Karpas-422 (cell line): ENCODE results near the gene ZDHHC11. TPM values are rescaled to one million over a fixed set of nuclear protein-coding genes. Genes with fewer than 3 reads are reported as not detected.

Experiments
- DNase-seq: peaks from one replicate; pipeline ENCODE4 v3.0.0-alpha.2; 2015
- H2AFZ ChIP-seq: fragments of 200-600 bp; sonication (generic); 2 replicates; pipeline ENCODE4 v1.6.1; 2014; ENCODE audit warnings: antibody characterized with exemption, low read length, mixed read lengths
- H3K27ac ChIP-seq: fragments of 200-600 bp; sonication (generic); 2 replicates; pipeline ENCODE4 v1.5.1; 2014; ENCODE audit warnings: mild to moderate bottlenecking, low read length, moderate library complexity
- H3K27me3 ChIP-seq: fragments of 200-600 bp; sonication (generic); 2 replicates; pipeline ENCODE4 v1.6.1; 2014; ENCODE audit warnings: low read length, mixed read lengths
- H3K36me3 ChIP-seq: fragments of 200-600 bp; sonication (generic); 2 replicates; pipeline ENCODE4 v1.6.1; 2014; ENCODE audit warnings: low read length, mixed read lengths; ENCODE audit not compliant: insufficient read depth
- H3K4me1 ChIP-seq: fragments of 200-600 bp; sonication (generic); 2 replicates; pipeline ENCODE4 v1.6.1; 2014; ENCODE audit warnings: mild to moderate bottlenecking, low read length, mixed read lengths
- H3K4me2 ChIP-seq: fragments of 200-600 bp; sonication (generic); 2 replicates; pipeline ENCODE4 v1.6.1; 2014; ENCODE audit warnings: low read length, low read depth, mild to moderate bottlenecking; ENCODE audit not compliant: poor library complexity, severe bottlenecking
- H3K4me3 ChIP-seq: fragments of 200-600 bp; sonication (generic); 2 replicates; pipeline ENCODE4 v1.5.1; 2014; ENCODE audit warnings: mild to moderate bottlenecking, antibody characterized with exemption, low read length, mixed read lengths
- H3K79me2 ChIP-seq: fragments of 200-600 bp; sonication (generic); 2 replicates; pipeline ENCODE4 v1.6.1; 2014; ENCODE audit warnings: mild to moderate bottlenecking, low read length, mixed read lengths
- H3K9ac ChIP-seq: fragments of 200-600 bp; sonication (generic); 2 replicates; pipeline ENCODE4 v1.6.0; 2014; ENCODE audit warnings: low read length
- H3K9me2 ChIP-seq: fragments of 200-600 bp; sonication (generic), shearing (Covaris generic); replicated peaks from 2 replicates; pipeline ENCODE4 v1.6.0; 2014; ENCODE audit warnings: mild to moderate bottlenecking, low read length, moderate library complexity; ENCODE audit not compliant: insufficient read depth
- H3K9me3 ChIP-seq: fragments of 300-700, 200-600 bp; sonication (generic); 2 replicates; pipeline ENCODE4 v1.6.1; 2014; ENCODE audit warnings: low read length, mixed read lengths
- H4K20me1 ChIP-seq: fragments of 200-600 bp; sonication (generic); 2 replicates; pipeline ENCODE4 v1.6.1; 2014; ENCODE audit warnings: mild to moderate bottlenecking, antibody characterized with exemption, low read length, low read depth; ENCODE audit not compliant: insufficient read depth
- total RNA-seq: library from RNA; depleted of rRNA; stranded (reverse); fragments of >200 nt; shearing (Covaris generic); gene quantifications from 2 replicates; pipeline ENCODE4 v1.2.3, GENCODE V29; 2014; ENCODE audit warnings: low replicate concordance

ZDHHC11 gene
- total RNA-seq, 1 experiment from 2014 or later: 10.8 TPM

DNA sequence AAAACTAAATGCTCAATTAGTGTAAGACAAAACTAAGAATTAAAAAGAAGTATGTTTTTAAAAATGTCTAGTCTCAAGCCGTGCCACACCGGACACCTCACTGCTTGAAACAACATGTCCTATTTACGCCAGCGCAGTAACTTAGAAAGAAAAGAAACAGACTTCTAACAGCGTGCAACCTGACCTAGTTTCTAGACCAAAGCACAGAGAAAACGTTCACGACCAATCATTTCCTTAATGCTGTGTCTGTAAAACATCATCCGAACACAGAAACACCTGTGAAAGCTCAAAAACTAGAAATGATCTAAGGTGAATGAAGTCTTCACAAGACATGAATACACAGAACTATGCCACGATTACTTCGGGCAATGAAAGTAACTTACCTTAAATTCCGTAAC is 37.9 kb upstream of the ZDHHC11 start:
- H3K9me3 ChIP-seq: no peaks in the 10 kb centered on the region
- no peak overlapping the region for H2AFZ ChIP-seq
- DNase-seq: no peak
- peaks cover 16% of the 10 kb centered on the region for H3K4me1 ChIP-seq
- no peak overlapping the region for H3K4me3 ChIP-seq
- H3K36me3 ChIP-seq: peaks cover 52% of the 10 kb centered on the region
- no peaks in the 10 kb centered on the region for H3K27me3 ChIP-seq
- H3K79me2 ChIP-seq: peaks cover 90% of the 10 kb centered on the region
- no peak overlapping the region for H3K9ac ChIP-seq
- no peaks in the 10 kb centered on the region for H3K9me2 ChIP-seq
- no peak overlapping the region for H3K27ac ChIP-seq
- H4K20me1 ChIP-seq: peaks cover 9% of the 10 kb centered on the region; the same call in 1 of the 2 replicates
- H3K4me2 ChIP-seq: no peak overlapping the region

DNA sequence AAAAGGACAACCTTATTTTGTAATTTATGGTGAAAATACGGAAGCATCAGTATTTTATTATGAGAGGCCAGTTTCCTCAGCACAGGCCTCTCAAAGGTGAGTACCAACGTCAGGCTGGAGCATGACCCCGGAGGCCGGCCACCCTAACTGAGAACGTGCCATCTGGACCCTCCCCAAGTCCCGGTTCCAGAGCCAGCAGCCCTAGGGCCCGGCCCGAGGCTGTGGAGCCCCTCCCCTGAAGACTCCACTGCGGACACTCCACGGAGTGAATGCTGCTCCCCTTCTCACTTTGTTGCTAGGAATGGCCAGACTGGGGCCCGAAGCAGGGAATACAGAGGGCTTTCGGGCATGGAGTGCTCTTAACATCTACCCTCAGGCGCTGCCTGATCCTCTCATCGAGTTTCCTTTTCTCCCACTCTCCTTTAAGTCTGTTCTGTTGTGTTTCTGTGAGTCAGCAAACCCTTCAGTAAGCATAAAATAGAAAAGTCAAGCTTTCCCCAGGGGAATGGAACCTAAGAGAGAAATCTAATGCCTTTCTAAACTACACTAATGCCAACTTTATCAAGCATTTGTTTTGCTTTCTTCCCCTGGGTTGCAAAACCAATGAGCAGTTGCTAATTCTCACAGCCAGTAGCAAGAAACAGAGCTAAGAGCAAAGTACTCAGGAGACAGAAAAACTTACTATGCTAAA is 37.3 kb upstream of the ZDHHC11 start:
- H3K36me3 ChIP-seq: peaks cover 57% of the 10 kb centered on the region
- H3K4me2 ChIP-seq: no peak overlapping the region
- no peak overlapping the region for H3K4me3 ChIP-seq
- H3K9ac ChIP-seq: no peak overlapping the region
- no peaks in the 10 kb centered on the region for H3K9me2 ChIP-seq
- peaks cover 14% of the 10 kb centered on the region for H4K20me1 ChIP-seq
- no peak overlapping the region for H3K27ac ChIP-seq
- H3K79me2 ChIP-seq: peaks cover 90% of the 10 kb centered on the region
- no peaks in the 10 kb centered on the region for H3K9me3 ChIP-seq
- no peak for DNase-seq
- H3K27me3 ChIP-seq: no peaks in the 10 kb centered on the region
- H3K4me1 ChIP-seq: peaks cover 13% of the 10 kb centered on the region
- no peak overlapping the region for H2AFZ ChIP-seq

- DNase-seq: no peak
- Histone ChIP-seq H4K20me1 (peaks cover 25% of the 10 kb centered on the region), H3K27ac (no peak overlapping the region), H3K9ac (no peak overlapping the region), H3K4me1 (peaks cover 13% of the 10 kb centered on the region), H3K79me2 (peaks cover 92% of the 10 kb centered on the region), H3K4me3 (no peak overlapping the region), H3K27me3 (no peaks in the 10 kb centered on the region), H3K9me2 (no peaks in the 10 kb centered on the region), H3K4me2 (no peak overlapping the region), H2AFZ (no peak overlapping the region), H3K9me3 (no peaks in the 10 kb centered on the region), H3K36me3 (peaks cover 68% of the 10 kb centered on the region)
These were observed 36.0 kb upstream of the ZDHHC11 start for GRCh38 chr5:886716-887325.

DNA sequence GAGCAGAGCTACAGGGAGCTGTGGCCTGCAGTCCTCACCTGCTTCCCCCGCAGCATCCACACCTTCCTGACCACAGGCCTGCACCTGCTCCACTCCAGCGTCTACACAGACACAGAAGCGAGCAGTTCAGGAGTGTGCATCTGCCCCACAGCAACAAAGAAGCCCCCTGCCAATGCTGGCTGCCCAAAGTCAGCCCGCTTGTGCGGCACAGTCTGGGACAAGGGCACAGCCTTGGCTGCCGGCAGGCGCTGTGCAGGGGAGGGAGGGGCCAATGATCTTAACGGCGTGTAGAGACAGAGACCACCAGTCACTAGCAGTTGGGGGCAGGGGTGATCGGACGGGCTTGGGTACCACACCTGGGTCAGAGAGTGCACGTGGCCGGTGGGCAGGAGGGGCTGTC is 35.2 kb upstream of the ZDHHC11 start:
- peaks cover 33% of the 10 kb centered on the region for H4K20me1 ChIP-seq
- H3K79me2 ChIP-seq: peaks cover 89% of the 10 kb centered on the region
- no peak overlapping the region for H3K9ac ChIP-seq
- peaks cover 76% of the 10 kb centered on the region for H3K36me3 ChIP-seq
- no peak for DNase-seq
- H3K4me2 ChIP-seq: no peak overlapping the region
- H3K4me3 ChIP-seq: no peak overlapping the region
- H3K9me2 ChIP-seq: no peaks in the 10 kb centered on the region
- H3K9me3 ChIP-seq: no peaks in the 10 kb centered on the region
- H3K4me1 ChIP-seq: peaks cover 6% of the 10 kb centered on the region
- H3K27me3 ChIP-seq: no peaks in the 10 kb centered on the region
- H2AFZ ChIP-seq: no peak overlapping the region
- no peak overlapping the region for H3K27ac ChIP-seq

DNA sequence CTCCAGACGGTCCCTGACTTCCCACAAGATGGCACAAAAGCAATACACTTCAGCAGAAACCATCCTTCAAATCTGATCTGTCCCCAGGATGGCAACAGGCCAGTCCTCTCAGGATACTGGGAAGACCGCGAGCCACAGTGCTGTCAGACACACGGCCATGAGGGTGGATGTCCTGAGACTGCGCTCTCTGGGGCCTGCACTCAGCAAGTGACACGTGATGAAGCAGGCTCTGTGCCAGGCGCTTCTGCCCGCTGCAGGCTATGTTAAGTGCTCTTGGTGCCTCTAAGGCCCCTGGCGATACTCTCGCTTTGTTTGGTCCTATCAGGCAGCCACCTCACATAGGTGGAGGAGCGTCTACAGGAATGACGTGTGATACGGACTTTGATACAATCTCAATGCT is 34.7 kb upstream of the ZDHHC11 start:
- H3K79me2 ChIP-seq: peaks cover 84% of the 10 kb centered on the region
- H3K4me1 ChIP-seq: peaks cover under 1% of the 10 kb centered on the region; the same call in 1 of the 2 replicates
- no peak overlapping the region for H3K4me3 ChIP-seq
- H3K27me3 ChIP-seq: no peaks in the 10 kb centered on the region
- peaks cover 73% of the 10 kb centered on the region for H3K36me3 ChIP-seq
- H3K4me2 ChIP-seq: no peak overlapping the region
- no peaks in the 10 kb centered on the region for H3K9me2 ChIP-seq
- no peak overlapping the region for H3K9ac ChIP-seq
- H2AFZ ChIP-seq: no peak overlapping the region
- no peaks in the 10 kb centered on the region for H3K9me3 ChIP-seq
- H4K20me1 ChIP-seq: peaks cover 35% of the 10 kb centered on the region
- DNase-seq: no peak
- H3K27ac ChIP-seq: no peak overlapping the region

GRCh38 chr5:885127-885442 is 34.3 kb upstream of the ZDHHC11 start:
- H2AFZ ChIP-seq: no peak overlapping the region
- no peak overlapping the region for H3K4me3 ChIP-seq
- peaks cover 35% of the 10 kb centered on the region for H4K20me1 ChIP-seq
- H3K4me2 ChIP-seq: no peak overlapping the region
- no peaks in the 10 kb centered on the region for H3K9me3 ChIP-seq
- H3K79me2 ChIP-seq: peaks cover 80% of the 10 kb centered on the region
- no peak overlapping the region for H3K9ac ChIP-seq
- H3K9me2 ChIP-seq: no peaks in the 10 kb centered on the region
- H3K27ac ChIP-seq: no peak overlapping the region
- no peak for DNase-seq
- H3K4me1 ChIP-seq: no peaks in the 10 kb centered on the region
- peaks cover 69% of the 10 kb centered on the region for H3K36me3 ChIP-seq
- no peaks in the 10 kb centered on the region for H3K27me3 ChIP-seq

DNA sequence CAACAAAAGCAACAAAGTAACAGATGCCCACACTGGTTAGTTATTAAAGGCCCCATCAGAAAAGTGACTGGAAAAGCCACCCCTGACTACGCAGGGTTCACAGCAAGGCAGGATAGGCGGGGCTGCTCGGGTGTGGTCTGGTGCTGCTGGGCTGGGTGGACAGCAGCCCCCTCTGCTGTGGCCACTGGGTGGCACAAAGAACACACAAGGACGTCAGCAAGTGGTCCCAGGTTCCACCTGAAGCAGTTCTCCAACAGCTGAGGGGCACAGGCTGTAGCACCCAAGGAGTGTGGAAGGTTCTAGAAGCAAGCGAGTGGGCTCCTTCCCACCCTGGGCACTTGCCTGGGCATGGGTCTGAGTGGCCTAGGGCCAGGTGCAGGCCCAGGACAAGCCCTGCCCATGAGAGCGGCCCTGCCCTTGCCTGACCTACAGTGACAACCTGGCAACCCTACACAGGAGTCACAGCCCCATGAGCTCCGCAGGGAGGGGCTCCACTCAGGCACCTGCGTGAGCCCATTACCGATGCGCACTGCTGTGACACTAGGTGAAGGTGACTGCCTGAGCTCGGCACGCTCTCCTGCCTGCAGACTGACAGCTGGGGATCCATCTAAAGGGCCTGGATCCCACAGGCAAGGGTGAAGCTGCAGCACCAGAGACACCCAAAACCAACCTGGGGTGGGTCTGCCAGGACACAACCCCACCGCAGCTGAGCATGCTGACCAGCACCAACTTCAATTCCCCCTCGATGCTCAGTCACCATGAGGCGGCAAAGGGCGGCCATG is 33.8 kb upstream of the ZDHHC11 start:
- H2AFZ ChIP-seq: no peak overlapping the region
- no peak overlapping the region for H3K4me2 ChIP-seq
- H3K4me1 ChIP-seq: no peaks in the 10 kb centered on the region
- H3K27ac ChIP-seq: no peak overlapping the region
- no peak overlapping the region for H3K9ac ChIP-seq
- H3K36me3 ChIP-seq: peaks cover 63% of the 10 kb centered on the region
- DNase-seq: no peak
- H3K79me2 ChIP-seq: peaks cover 74% of the 10 kb centered on the region
- H3K9me2 ChIP-seq: no peaks in the 10 kb centered on the region
- H3K4me3 ChIP-seq: no peak overlapping the region
- H3K9me3 ChIP-seq: no peaks in the 10 kb centered on the region
- H3K27me3 ChIP-seq: no peaks in the 10 kb centered on the region
- peaks cover 35% of the 10 kb centered on the region for H4K20me1 ChIP-seq

GRCh38 chr5:883475-884181 is 32.8 kb upstream of the ZDHHC11 start:
- Histone ChIP-seq H3K4me1 (no peaks in the 10 kb centered on the region), H3K4me3 (no peak overlapping the region), H3K9ac (no peak overlapping the region), H3K36me3 (peaks cover 54% of the 10 kb centered on the region), H3K9me3 (no peaks in the 10 kb centered on the region), H2AFZ (no peak overlapping the region), H3K9me2 (no peaks in the 10 kb centered on the region), H3K27ac (no peak overlapping the region), H4K20me1 (peaks cover 35% of the 10 kb centered on the region), H3K27me3 (no peaks in the 10 kb centered on the region), H3K4me2 (no peak overlapping the region), H3K79me2 (peaks cover 66% of the 10 kb centered on the region)
- DNase-seq: no peak
